Osteoblast (primary cell): ENCODE measurements around the gene VOPP1. TPM values are rescaled to one million over a fixed set of nuclear protein-coding genes. Genes with fewer than 3 reads are reported as not detected.

Experiments used
- DNase-seq: peaks from one replicate; pipeline ENCODE4 v3.0.0; 2011; ENCODE audit warnings: low spot score, mixed read lengths; ENCODE audit not compliant: insufficient read length; ENCODE audit errors: missing footprints
- H2AFZ ChIP-seq: 2 replicates; pipeline ENCODE4 v1.6.0; 2011; ENCODE audit warnings: mild to moderate bottlenecking, low read length
- H3K27ac ChIP-seq: 2 replicates; pipeline ENCODE4 v1.5.1; 2011; ENCODE audit warnings: mild to moderate bottlenecking, low read depth, low read length, moderate library complexity
- H3K27me3 ChIP-seq: 2 replicates; pipeline ENCODE4 v1.6.0; 2012; ENCODE audit warnings: mild to moderate bottlenecking, control low read depth, inconsistent platforms, low read length, moderate library complexity; ENCODE audit not compliant: insufficient read depth
- H3K36me3 ChIP-seq: 2 replicates; pipeline ENCODE4 v1.5.1; 2011; ENCODE audit warnings: mild to moderate bottlenecking, low read length, control low read depth, moderate library complexity; ENCODE audit not compliant: insufficient read depth
- H3K4me1 ChIP-seq: 2 replicates; pipeline ENCODE4 v1.5.1; 2011; ENCODE audit warnings: mild to moderate bottlenecking, low read length, control low read depth, moderate library complexity; ENCODE audit not compliant: insufficient read depth
- H3K4me2 ChIP-seq: 2 replicates; pipeline ENCODE4 v1.6.0; 2011; ENCODE audit warnings: mild to moderate bottlenecking, low read length; ENCODE audit not compliant: insufficient read depth
- H3K4me3 ChIP-seq: fragments of 200-600 bp; sonication (generic); 3 replicates; pipeline ENCODE4 v1.5.1; 2012; ENCODE audit warnings: mild to moderate bottlenecking, low read length, inconsistent platforms; ENCODE audit not compliant: insufficient read depth
- H3K79me2 ChIP-seq: 2 replicates; pipeline ENCODE4 v1.6.0; 2012; ENCODE audit warnings: mild to moderate bottlenecking, low read length, control low read depth, inconsistent platforms; ENCODE audit not compliant: insufficient read depth
- H3K9me3 ChIP-seq: 2 replicates; pipeline ENCODE4 v1.5.1; 2011; ENCODE audit warnings: low read depth, low read length, control low read depth
- H4K20me1 ChIP-seq: 2 replicates; pipeline ENCODE4 v1.6.0; 2012; ENCODE audit warnings: mild to moderate bottlenecking, low read length, control low read depth; ENCODE audit not compliant: insufficient read depth
- CTCF ChIP-seq: IDR thresholded peaks from 2 replicates; pipeline ENCODE4 v1.5.1; 2011; ENCODE audit warnings: mild to moderate bottlenecking, low read depth, low read length, moderate library complexity; ENCODE audit errors: extremely low read depth
- total RNA-seq: library from RNA; depleted of rRNA; stranded (reverse); fragments of >200 nt; gene quantifications from 2 replicates; pipeline ENCODE4 v1.2.3, GENCODE V29; 2012

VOPP1 gene
- total RNA-seq, 1 donor = 74.6 TPM

GRCh38 chr7:55500117-55500756 lies 72.1 kb downstream of the VOPP1 start:
- Histone ChIP-seq H3K4me2 (no peak overlapping the region), H3K27ac (no peak overlapping the region), H3K4me1 (peaks cover 8% of the 10 kb centered on the region), H3K4me3 (no peak overlapping the region), H3K9me3 (no peaks in the 10 kb centered on the region), H4K20me1 (peaks cover 10% of the 10 kb centered on the region), H2AFZ (no peak overlapping the region), H3K27me3 (no peaks in the 10 kb centered on the region), H3K79me2 (peaks cover 36% of the 10 kb centered on the region), H3K36me3 (peaks cover 10% of the 10 kb centered on the region)
- DNase-seq = no peak
- no peak for TF ChIP-seq CTCF

- no peak for TF ChIP-seq CTCF
- H2AFZ ChIP-seq = no peak overlapping the region
- peaks cover 10% of the 10 kb centered on the region for H3K36me3 ChIP-seq
- H3K4me3 ChIP-seq = no peak overlapping the region
- H3K4me1 ChIP-seq = peaks cover 3% of the 10 kb centered on the region
- DNase-seq = no peak
- no peak overlapping the region for H3K27ac ChIP-seq
- peaks cover 31% of the 10 kb centered on the region for H3K79me2 ChIP-seq
- H3K9me3 ChIP-seq = no peaks in the 10 kb centered on the region
- H4K20me1 ChIP-seq = peaks cover 10% of the 10 kb centered on the region
- no peaks in the 10 kb centered on the region for H3K27me3 ChIP-seq
- no peak overlapping the region for H3K4me2 ChIP-seq
These were observed 72.7 kb downstream of the VOPP1 start for GRCh38 chr7:55499591-55499990.

- Histone ChIP-seq H3K79me2 (peaks cover 26% of the 10 kb centered on the region), H3K27me3 (no peaks in the 10 kb centered on the region), H2AFZ (no peak overlapping the region), H3K4me3 (no peak overlapping the region), H4K20me1 (peaks cover 10% of the 10 kb centered on the region), H3K4me1 (no peaks in the 10 kb centered on the region), H3K36me3 (peaks cover 13% of the 10 kb centered on the region), H3K4me2 (no peak overlapping the region), H3K27ac (no peak overlapping the region), H3K9me3 (no peaks in the 10 kb centered on the region)
- TF ChIP-seq CTCF = no peak
- DNase-seq = no peak
These were observed 73.5 kb downstream of the VOPP1 start for GRCh38 chr7:55498770-55499169.

- no peak overlapping the region for H3K27ac ChIP-seq
- H3K9me3 ChIP-seq = no peaks in the 10 kb centered on the region
- H3K27me3 ChIP-seq = no peaks in the 10 kb centered on the region
- no peak overlapping the region for H2AFZ ChIP-seq
- TF ChIP-seq CTCF = no peak
- H3K79me2 ChIP-seq = peaks cover 21% of the 10 kb centered on the region
- peaks cover 13% of the 10 kb centered on the region for H3K36me3 ChIP-seq
- no peak overlapping the region for H3K4me3 ChIP-seq
- H3K4me1 ChIP-seq = peaks cover 4% of the 10 kb centered on the region
- H4K20me1 ChIP-seq = peaks cover 9% of the 10 kb centered on the region
- no peak overlapping the region for H3K4me2 ChIP-seq
- DNase-seq = no peak
These were observed 74.2 kb downstream of the VOPP1 start for GRCh38 chr7:55498142-55498541.
